ENCODE measurements around the gene OR1D5. TPM values are rescaled to one million over a fixed set of nuclear protein-coding genes. Genes with fewer than 3 reads are reported as not detected.

The OR1D5 gene
- total RNA-seq, 1 experiment from 2014 or later, result not detected

GRCh38 chr17:3026125-3026855, 37.1 kb downstream of the OR1D5 start:
- Histone ChIP-seq H3K9me3 (no peaks in the 10 kb centered on the region; the same call in 1 of the 2 replicates), H3K4me1 (no peaks in the 10 kb centered on the region), H3K4me3 (ENCODE audit: low read depth, low read length) (no peak overlapping the region), H3K27me3 (replicated peaks; ENCODE audit: control insufficient read depth, insufficient read depth, low read length) (no peaks in the 10 kb centered on the region), H3K36me3 (ENCODE audit: control insufficient read depth, insufficient read depth, low read length) (peaks cover 3% of the 10 kb centered on the region)
- H3K9me3 Mint-ChIP-seq (ENCODE audit: unreplicated experiment), result peaks cover 24% of the 10 kb centered on the region
- peak in 1 of 2 experiments; percentile 25 for DNase-seq
- ChIA-PET CTCF (interaction anchor here (0.6 kb wide), 1 partner anchor 14 kb away, joined by 3 read pairs; no protein-coding TSS in a partner anchor), POLR2A (no interaction called here)
- BruUV-seq (replicated peaks), result no TSS peak
- no peak overlapping the region for H3K4me3 Mint-ChIP-seq (ENCODE audit: unreplicated experiment)
- peaks cover 50% of the 10 kb centered on the region for H3K36me3 Mint-ChIP-seq (ENCODE audit: insufficient read depth, unreplicated experiment)
- H3K27ac Mint-ChIP-seq (ENCODE audit: unreplicated experiment), result no peak overlapping the region
- intact Hi-C loops (cut with micrococcal nuclease; ENCODE audit: unreplicated experiment), result no loop called here
- no peaks in the 10 kb centered on the region for H3K27me3 Mint-ChIP-seq (ENCODE audit: insufficient read depth, unreplicated experiment)
- H3K4me1 Mint-ChIP-seq (ENCODE audit: low read depth, unreplicated experiment), result no peaks in the 10 kb centered on the region
- TF ChIP-seq, protein P1, sequence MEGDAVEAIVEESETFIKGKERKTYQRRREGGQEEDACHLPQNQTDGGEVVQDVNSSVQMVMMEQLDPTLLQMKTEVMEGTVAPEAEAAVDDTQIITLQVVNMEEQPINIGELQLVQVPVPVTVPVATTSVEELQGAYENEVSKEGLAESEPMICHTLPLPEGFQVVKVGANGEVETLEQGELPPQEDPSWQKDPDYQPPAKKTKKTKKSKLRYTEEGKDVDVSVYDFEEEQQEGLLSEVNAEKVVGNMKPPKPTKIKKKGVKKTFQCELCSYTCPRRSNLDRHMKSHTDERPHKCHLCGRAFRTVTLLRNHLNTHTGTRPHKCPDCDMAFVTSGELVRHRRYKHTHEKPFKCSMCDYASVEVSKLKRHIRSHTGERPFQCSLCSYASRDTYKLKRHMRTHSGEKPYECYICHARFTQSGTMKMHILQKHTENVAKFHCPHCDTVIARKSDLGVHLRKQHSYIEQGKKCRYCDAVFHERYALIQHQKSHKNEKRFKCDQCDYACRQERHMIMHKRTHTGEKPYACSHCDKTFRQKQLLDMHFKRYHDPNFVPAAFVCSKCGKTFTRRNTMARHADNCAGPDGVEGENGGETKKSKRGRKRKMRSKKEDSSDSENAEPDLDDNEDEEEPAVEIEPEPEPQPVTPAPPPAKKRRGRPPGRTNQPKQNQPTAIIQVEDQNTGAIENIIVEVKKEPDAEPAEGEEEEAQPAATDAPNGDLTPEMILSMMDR (IDR thresholded peaks at IDR 0.05; ENCODE audit: insufficient read depth in 1 of 2, low read depth in 1 of 2, low read length in 1 of 2, severe bottlenecking in 1 of 2, unreplicated experiment in 1 of 2), result no peak

- DNase-seq, result peak in 1 of 2 experiments; percentile 22
- POLR2A ChIA-PET, result no interaction called here
Observed at GRCh38 chr17:3025421-3026124, 37.8 kb downstream of the OR1D5 start.

DNA sequence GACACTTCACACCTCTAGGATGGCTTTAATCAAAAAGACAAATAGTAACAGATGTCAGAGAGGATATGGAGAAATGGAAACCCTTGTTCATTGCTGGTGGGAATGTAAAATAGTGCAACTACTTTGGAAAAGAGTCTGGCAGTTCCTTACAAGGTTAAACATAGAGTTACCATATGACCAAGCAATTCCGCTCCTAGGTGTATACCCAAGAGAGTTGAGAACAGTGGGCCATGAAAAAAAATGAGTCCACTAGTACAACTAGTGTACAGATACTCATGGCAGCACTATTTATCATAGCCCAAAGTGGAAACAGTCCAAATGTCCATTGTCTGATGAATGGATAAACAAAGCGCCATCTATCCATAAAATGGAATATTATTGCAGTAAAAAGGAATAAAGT, 39.1 kb downstream of the OR1D5 start:
- POLR2A ChIA-PET, result no interaction called here
- H3K4me3 Mint-ChIP-seq (ENCODE audit: unreplicated experiment), result no peak overlapping the region
- H3K36me3 ChIP-seq (ENCODE audit: control insufficient read depth, insufficient read depth, low read length), result peaks cover 4% of the 10 kb centered on the region
- no peaks in the 10 kb centered on the region for H3K27me3 Mint-ChIP-seq (ENCODE audit: insufficient read depth, unreplicated experiment)
- H3K4me1 ChIP-seq, result no peaks in the 10 kb centered on the region
- no peak for DNase-seq
- H3K36me3 Mint-ChIP-seq (ENCODE audit: insufficient read depth, unreplicated experiment), result peaks cover 57% of the 10 kb centered on the region
- BruUV-seq (replicated peaks), result no TSS peak
- H3K9me3 ChIP-seq, result no peaks in the 10 kb centered on the region; the same call in 1 of the 2 replicates
- intact Hi-C loops (cut with micrococcal nuclease; ENCODE audit: unreplicated experiment), result no loop called here
- no peaks in the 10 kb centered on the region for H3K27me3 ChIP-seq (replicated peaks; ENCODE audit: control insufficient read depth, insufficient read depth, low read length)
- peaks cover 34% of the 10 kb centered on the region for H3K9me3 Mint-ChIP-seq (ENCODE audit: unreplicated experiment)
- CTCF ChIA-PET, result no interaction called here
- TF ChIP-seq, protein P1 (IDR thresholded peaks at IDR 0.05; ENCODE audit: insufficient read depth in 1 of 2, low read depth in 1 of 2, low read length in 1 of 2, severe bottlenecking in 1 of 2, unreplicated experiment in 1 of 2), result no peak
- H3K4me1 Mint-ChIP-seq (ENCODE audit: low read depth, unreplicated experiment), result no peaks in the 10 kb centered on the region
- no peak overlapping the region for H3K4me3 ChIP-seq (ENCODE audit: low read depth, low read length)
- no peak overlapping the region for H3K27ac Mint-ChIP-seq (ENCODE audit: unreplicated experiment)

More at GRCh38 chr17:3025421-3026124, 37.8 kb downstream of the OR1D5 start:
- intact Hi-C loops (cut with micrococcal nuclease; ENCODE audit: unreplicated experiment), result no loop called here
- no peak overlapping the region for H3K27ac Mint-ChIP-seq (ENCODE audit: unreplicated experiment)
- H3K27me3 ChIP-seq (replicated peaks; ENCODE audit: control insufficient read depth, insufficient read depth, low read length), result no peaks in the 10 kb centered on the region
- no peaks in the 10 kb centered on the region for H3K4me1 Mint-ChIP-seq (ENCODE audit: low read depth, unreplicated experiment)
- CTCF ChIA-PET, result no interaction called here
- H3K9me3 ChIP-seq, result no peaks in the 10 kb centered on the region; the same call in 1 of the 2 replicates
- TF ChIP-seq, protein P1 (IDR thresholded peaks at IDR 0.05; ENCODE audit: insufficient read depth in 1 of 2, low read depth in 1 of 2, low read length in 1 of 2, severe bottlenecking in 1 of 2, unreplicated experiment in 1 of 2), result no peak
- H3K4me3 ChIP-seq (ENCODE audit: low read depth, low read length), result no peak overlapping the region
- H3K36me3 ChIP-seq (ENCODE audit: control insufficient read depth, insufficient read depth, low read length), result peaks cover 3% of the 10 kb centered on the region
- H3K9me3 Mint-ChIP-seq (ENCODE audit: unreplicated experiment), result peaks cover 31% of the 10 kb centered on the region
- no peaks in the 10 kb centered on the region for H3K4me1 ChIP-seq
- no peaks in the 10 kb centered on the region for H3K27me3 Mint-ChIP-seq (ENCODE audit: insufficient read depth, unreplicated experiment)
- H3K36me3 Mint-ChIP-seq (ENCODE audit: insufficient read depth, unreplicated experiment), result peaks cover 51% of the 10 kb centered on the region
- H3K4me3 Mint-ChIP-seq (ENCODE audit: unreplicated experiment), result no peak overlapping the region
- BruUV-seq (replicated peaks), result no TSS peak
